ENCODE measurements around the gene EXD1.
"Not testable (repeated sequence)": the region's sequence is repeated elsewhere in the genome, so short reads cannot be mapped to it uniquely, and the experiment has no call there.

The EXD1 gene

DNA sequence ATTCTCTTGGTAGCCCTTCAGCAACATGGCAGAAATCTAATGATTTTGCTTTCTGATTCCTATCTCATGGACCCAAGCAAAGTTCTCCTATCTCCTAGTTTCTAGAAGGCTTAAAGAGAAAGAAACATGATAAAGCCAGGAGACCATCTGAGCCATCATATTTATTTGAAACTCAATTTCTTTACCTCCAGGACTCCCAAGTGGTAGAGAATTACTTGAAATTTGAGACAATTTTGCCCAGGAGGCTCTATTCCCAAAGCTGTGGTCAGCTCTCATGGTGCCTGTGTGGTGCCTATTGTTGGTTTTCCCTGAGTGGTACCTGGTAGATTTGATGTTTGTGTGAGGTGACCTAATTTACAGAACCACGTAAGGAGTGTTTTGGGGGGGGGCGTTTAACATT, 39.3 kb upstream of the EXD1 start:
- H3K9me3 ChIP-seq (ENCODE audit: severe bottlenecking), result no peaks in the 10 kb centered on the region
- no peak for ATAC-seq (ENCODE audit: low read depth)
- H3K4me1 ChIP-seq (ENCODE audit: insufficient read depth, poor library complexity, severe bottlenecking), result no peaks in the 10 kb centered on the region
- TF ChIP-seq, protein P1, sequence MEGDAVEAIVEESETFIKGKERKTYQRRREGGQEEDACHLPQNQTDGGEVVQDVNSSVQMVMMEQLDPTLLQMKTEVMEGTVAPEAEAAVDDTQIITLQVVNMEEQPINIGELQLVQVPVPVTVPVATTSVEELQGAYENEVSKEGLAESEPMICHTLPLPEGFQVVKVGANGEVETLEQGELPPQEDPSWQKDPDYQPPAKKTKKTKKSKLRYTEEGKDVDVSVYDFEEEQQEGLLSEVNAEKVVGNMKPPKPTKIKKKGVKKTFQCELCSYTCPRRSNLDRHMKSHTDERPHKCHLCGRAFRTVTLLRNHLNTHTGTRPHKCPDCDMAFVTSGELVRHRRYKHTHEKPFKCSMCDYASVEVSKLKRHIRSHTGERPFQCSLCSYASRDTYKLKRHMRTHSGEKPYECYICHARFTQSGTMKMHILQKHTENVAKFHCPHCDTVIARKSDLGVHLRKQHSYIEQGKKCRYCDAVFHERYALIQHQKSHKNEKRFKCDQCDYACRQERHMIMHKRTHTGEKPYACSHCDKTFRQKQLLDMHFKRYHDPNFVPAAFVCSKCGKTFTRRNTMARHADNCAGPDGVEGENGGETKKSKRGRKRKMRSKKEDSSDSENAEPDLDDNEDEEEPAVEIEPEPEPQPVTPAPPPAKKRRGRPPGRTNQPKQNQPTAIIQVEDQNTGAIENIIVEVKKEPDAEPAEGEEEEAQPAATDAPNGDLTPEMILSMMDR (IDR thresholded peaks at IDR 0.05; ENCODE audit: poor library complexity, severe bottlenecking), result no peak
- no peak overlapping the region for H3K4me3 ChIP-seq (ENCODE audit: severe bottlenecking)
- no peak overlapping the region for H3K27ac ChIP-seq (ENCODE audit: poor library complexity, severe bottlenecking)
- no peak for DNase-seq (ENCODE audit: low spot score)
- H3K36me3 ChIP-seq (ENCODE audit: low read depth), result peaks cover 53% of the 10 kb centered on the region
- H3K27me3 ChIP-seq (ENCODE audit: insufficient read depth, poor library complexity, severe bottlenecking), result no peaks in the 10 kb centered on the region

DNA sequence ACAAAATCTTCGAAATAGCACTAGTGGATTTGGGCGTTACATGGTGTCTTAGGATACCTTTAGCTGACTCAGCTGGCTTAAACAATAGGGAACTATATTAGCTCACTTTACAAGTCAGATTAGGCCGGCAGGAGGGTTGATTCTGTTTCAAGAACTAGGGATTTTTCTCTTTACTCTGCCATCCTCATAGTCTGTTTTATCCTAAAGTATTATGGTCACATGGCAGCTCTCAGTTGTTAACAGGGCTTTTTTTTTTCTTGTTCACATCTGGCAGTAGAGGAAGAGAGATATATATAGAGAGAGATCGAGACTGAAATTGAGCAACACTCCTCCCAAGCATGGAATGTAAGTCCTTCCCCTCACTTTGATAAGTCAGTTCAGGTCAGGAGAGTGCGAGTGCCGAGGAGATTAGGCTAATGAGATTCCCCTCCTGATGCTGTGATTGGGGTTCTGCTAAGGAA, 33.4 kb upstream of the EXD1 start:
- H3K27ac ChIP-seq (ENCODE audit: poor library complexity, severe bottlenecking), result peak overlapping the region; percentile 3
- DNase-seq (ENCODE audit: low spot score) (no peak), ATAC-seq (ENCODE audit: low read depth) (peak; percentile 55; the same call in 2 of the 3 replicates)
- H3K4me3 ChIP-seq (ENCODE audit: severe bottlenecking), result no peak overlapping the region
- no peaks in the 10 kb centered on the region for H3K9me3 ChIP-seq (ENCODE audit: severe bottlenecking)
- H3K4me1 ChIP-seq (ENCODE audit: insufficient read depth, poor library complexity, severe bottlenecking), result peaks cover 8% of the 10 kb centered on the region
- peaks cover 59% of the 10 kb centered on the region for H3K36me3 ChIP-seq (ENCODE audit: low read depth)
- H3K27me3 ChIP-seq (ENCODE audit: insufficient read depth, poor library complexity, severe bottlenecking), result no peaks in the 10 kb centered on the region
- TF ChIP-seq, protein P1 (IDR thresholded peaks at IDR 0.05; ENCODE audit: poor library complexity, severe bottlenecking), result no peak

DNA sequence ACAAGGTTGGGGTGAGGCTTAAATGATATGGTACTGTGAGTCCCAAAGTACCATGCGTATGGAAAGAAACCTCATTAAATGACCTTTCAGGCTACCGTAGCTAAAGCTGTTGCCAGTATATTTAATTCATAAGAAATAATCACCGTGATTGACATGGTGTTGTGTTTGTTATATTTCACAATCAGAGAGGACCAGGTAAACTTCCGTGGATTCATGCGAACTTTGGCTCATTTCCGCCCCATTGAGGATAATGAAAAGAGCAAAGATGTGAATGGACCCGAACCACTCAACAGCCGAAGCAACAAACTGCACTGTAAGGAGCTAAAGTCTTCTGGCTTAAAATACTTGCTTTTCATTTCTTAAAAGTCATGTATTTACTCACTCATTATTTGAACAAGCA, 32.0 kb upstream of the EXD1 start:
- DNase-seq (ENCODE audit: low spot score) (peak; percentile 4), ATAC-seq (ENCODE audit: low read depth) (no peak)
- H3K27me3 ChIP-seq (ENCODE audit: insufficient read depth, poor library complexity, severe bottlenecking), result no peaks in the 10 kb centered on the region
- peaks cover 72% of the 10 kb centered on the region for H3K36me3 ChIP-seq (ENCODE audit: low read depth)
- H3K4me3 ChIP-seq (ENCODE audit: severe bottlenecking), result no peak overlapping the region
- H3K9me3 ChIP-seq (ENCODE audit: severe bottlenecking), result no peaks in the 10 kb centered on the region
- TF ChIP-seq, protein P1 (IDR thresholded peaks at IDR 0.05; ENCODE audit: poor library complexity, severe bottlenecking), result no peak
- H3K4me1 ChIP-seq (ENCODE audit: insufficient read depth, poor library complexity, severe bottlenecking), result peaks cover 16% of the 10 kb centered on the region
- H3K27ac ChIP-seq (ENCODE audit: poor library complexity, severe bottlenecking), result no peak overlapping the region

DNA sequence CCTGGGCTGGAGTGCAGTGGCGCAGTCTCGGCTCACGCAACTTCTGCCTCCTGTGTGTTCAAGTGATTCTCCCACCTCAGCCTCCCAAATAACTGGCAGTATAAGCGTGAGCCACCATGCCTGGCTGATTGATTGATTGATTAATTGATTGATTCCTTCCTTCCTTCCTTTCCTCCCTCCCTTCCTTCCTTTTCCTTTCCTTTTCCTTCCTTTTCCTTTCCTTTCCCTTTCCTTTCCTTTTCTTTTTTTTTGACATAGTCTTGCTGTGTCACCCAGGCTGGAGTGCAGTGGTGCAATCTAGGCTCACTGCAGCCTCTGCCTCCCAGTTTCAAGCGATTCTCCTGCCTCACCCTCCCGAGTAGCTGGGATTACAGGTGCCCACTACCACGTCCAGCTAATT, 30.4 kb upstream of the EXD1 start:
- not testable (repeated sequence) for H3K9me3 ChIP-seq (ENCODE audit: severe bottlenecking); H3K4me3 ChIP-seq (ENCODE audit: severe bottlenecking); H3K27ac ChIP-seq (ENCODE audit: poor library complexity, severe bottlenecking); DNase-seq (ENCODE audit: low spot score); ATAC-seq (ENCODE audit: low read depth); H3K27me3 ChIP-seq (ENCODE audit: insufficient read depth, poor library complexity, severe bottlenecking)
- H3K36me3 ChIP-seq (ENCODE audit: low read depth), result peaks cover 74% of the 10 kb centered on the region
- H3K4me1 ChIP-seq (ENCODE audit: insufficient read depth, poor library complexity, severe bottlenecking), result peaks cover 28% of the 10 kb centered on the region

DNA sequence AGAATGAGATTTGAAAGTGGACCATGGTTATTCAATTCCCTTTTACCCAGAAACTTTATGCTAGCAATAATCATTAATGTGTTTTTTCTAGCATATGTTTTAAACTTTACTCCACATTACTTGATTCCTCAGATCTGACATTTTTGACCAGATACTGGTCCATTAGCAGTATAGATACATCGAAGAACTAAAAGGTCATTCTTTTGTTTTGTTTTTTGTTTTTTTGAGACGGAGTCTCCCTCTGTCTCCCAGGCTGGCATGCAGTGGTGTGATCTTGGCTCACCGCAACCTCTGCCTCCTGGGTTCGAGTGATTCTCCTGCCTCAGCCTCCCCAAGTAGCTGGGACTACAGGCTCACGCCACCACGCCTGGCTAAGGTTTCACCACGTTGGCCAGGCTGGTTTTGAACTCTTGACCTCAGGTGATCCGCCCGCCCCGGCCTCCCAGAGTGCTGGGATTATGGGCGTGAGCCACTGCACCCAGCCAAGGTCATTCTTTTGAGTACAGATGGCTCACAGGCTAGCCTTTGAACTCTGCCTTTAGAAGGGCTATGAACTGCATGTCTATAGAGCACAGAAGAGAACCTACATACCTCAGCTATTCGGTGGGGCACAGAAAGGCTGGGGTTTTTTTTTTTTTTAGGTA, 29.1 kb upstream of the EXD1 start:
- no peak for DNase-seq (ENCODE audit: low spot score)
- no peak for ATAC-seq (ENCODE audit: low read depth)
- Histone ChIP-seq H3K27ac (ENCODE audit: poor library complexity, severe bottlenecking) (peak overlapping the region; percentile 26), H3K9me3 (ENCODE audit: severe bottlenecking) (no peaks in the 10 kb centered on the region), H3K4me1 (ENCODE audit: insufficient read depth, poor library complexity, severe bottlenecking) (peaks cover 28% of the 10 kb centered on the region), H3K36me3 (ENCODE audit: low read depth) (peaks cover 77% of the 10 kb centered on the region), H3K27me3 (ENCODE audit: insufficient read depth, poor library complexity, severe bottlenecking) (no peaks in the 10 kb centered on the region), H3K4me3 (ENCODE audit: severe bottlenecking) (no peak overlapping the region)
- TF ChIP-seq, protein P1 (IDR thresholded peaks at IDR 0.05; ENCODE audit: poor library complexity, severe bottlenecking), result no peak

Measured in RWPE2 (cell line).